Stimulated activated naive B cell treated with anti-CD40 and anti-IgM and Interleukin-4, amounts not matched to agents 10 μg/mL and 1 μg/mL and 100 μg/mL, for 72 hours (primary cell): ENCODE results near the gene FAM221B.

Experiments
- ATAC-seq, 2 donors: fragments of 150-1000 bp; cut with Tn5 transposase; replicated peaks; 2 replicates each; pipeline ENCODE4 v1.10.0; 2021; ENCODE audit warnings: moderate library complexity in 1 of 2
- DNase-seq: peaks from one replicate; pipeline ENCODE4 v3.0.0; 2021
- H3K27ac Mint-ChIP-seq: one replicate; pipeline ENCODE4 v1.8.0; 2022; ENCODE audit warnings: mild to moderate bottlenecking, mixed read lengths
- H3K27me3 Mint-ChIP-seq, 2 donors: one replicate each; pipeline ENCODE4 v1.8.0; 2022; ENCODE audit warnings: mixed read lengths in 2 of 2
- H3K36me3 Mint-ChIP-seq, 2 donors: one replicate each; pipeline ENCODE4 v1.8.0; 2022; ENCODE audit warnings: mixed read lengths in 2 of 2, mild to moderate bottlenecking in 1 of 2
- H3K4me1 Mint-ChIP-seq, 2 donors: one replicate each; pipeline ENCODE4 v1.8.0; 2022; ENCODE audit warnings: mixed read lengths in 2 of 2, mild to moderate bottlenecking in 1 of 2
- H3K4me3 Mint-ChIP-seq, 2 donors: one replicate each; pipeline ENCODE4 v1.8.0; 2022; ENCODE audit warnings: mild to moderate bottlenecking in 2 of 2, mixed read lengths in 2 of 2, moderate library complexity in 1 of 2
- H3K9me3 Mint-ChIP-seq, 2 donors: one replicate each; pipeline ENCODE4 v1.8.0; 2022; ENCODE audit warnings: mixed read lengths in 2 of 2, mild to moderate bottlenecking in 1 of 2

Gene FAM221B

GRCh38 chr9:35840881-35841644, 12.5 kb upstream of the FAM221B start:
- DNase-seq, result no peak
- Mint-ChIP-seq H3K4me3 (no peak overlapping the region), H3K27me3 (no peaks in the 10 kb centered on the region), H3K27ac (peak overlapping the region; percentile 60), H3K4me1 (peaks cover 46 to 65% of the 10 kb centered on the region in 2 donors), H3K9me3 (peaks cover 0 to 4% of the 10 kb centered on the region in 2 donors), H3K36me3 (peaks cover 5 to 15% of the 10 kb centered on the region in 2 donors)
- no peak for ATAC-seq

GRCh38 chr9:35839926-35840325, 11.4 kb upstream of the FAM221B start:
- DNase-seq, result no peak
- peak; percentile 22 to 34 for ATAC-seq

GRCh38 chr9:35836595-35836994, 8.1 kb upstream of the FAM221B start:
- Mint-ChIP-seq H3K27ac (no peak overlapping the region), H3K4me1 (peaks cover 44 to 59% of the 10 kb centered on the region in 2 donors)

More at GRCh38 chr9:35839926-35840325, 11.4 kb upstream of the FAM221B start:
- Mint-ChIP-seq H3K36me3 (peaks cover 5 to 11% of the 10 kb centered on the region in 2 donors), H3K27ac (peak overlapping the region; percentile 76), H3K4me3 (peak overlapping the region in 1 of 2 donors; percentile 2), H3K4me1 (peaks cover 42 to 62% of the 10 kb centered on the region in 2 donors), H3K9me3 (peaks cover 0 to 4% of the 10 kb centered on the region in 2 donors), H3K27me3 (no peaks in the 10 kb centered on the region)

GRCh38 chr9:35835766-35836165, 7.2 kb upstream of the FAM221B start:
- Mint-ChIP-seq H3K27me3 (no peaks in the 10 kb centered on the region), H3K9me3 (peaks cover 0 to 4% of the 10 kb centered on the region in 2 donors), H3K36me3 (peaks cover 5 to 7% of the 10 kb centered on the region in 2 donors), H3K4me1 (peaks cover 40 to 54% of the 10 kb centered on the region in 2 donors), H3K27ac (no peak overlapping the region), H3K4me3 (no peak overlapping the region)
- ATAC-seq (no peak), DNase-seq (no peak)

More at GRCh38 chr9:35836595-35836994, 8.1 kb upstream of the FAM221B start:
- H3K4me3 Mint-ChIP-seq, result no peak overlapping the region
- no peak for ATAC-seq
- H3K9me3 Mint-ChIP-seq, result peaks cover 0 to 4% of the 10 kb centered on the region in 2 donors
- H3K36me3 Mint-ChIP-seq, result peaks cover 5 to 7% of the 10 kb centered on the region in 2 donors
- DNase-seq, result no peak
- no peaks in the 10 kb centered on the region for H3K27me3 Mint-ChIP-seq

GRCh38 chr9:35835216-35835632, 6.7 kb upstream of the FAM221B start:
- peaks cover 34 to 53% of the 10 kb centered on the region in 2 donors for H3K4me1 Mint-ChIP-seq
- no peaks in the 10 kb centered on the region for H3K27me3 Mint-ChIP-seq
- DNase-seq (no peak), ATAC-seq (no peak)
- H3K27ac Mint-ChIP-seq, result no peak overlapping the region
- H3K36me3 Mint-ChIP-seq, result peaks cover 3 to 5% of the 10 kb centered on the region in 2 donors
- H3K9me3 Mint-ChIP-seq, result peaks cover 0 to 4% of the 10 kb centered on the region in 2 donors
- H3K4me3 Mint-ChIP-seq, result no peak overlapping the region

- Mint-ChIP-seq H3K36me3 (no peaks in the 10 kb centered on the region), H3K4me1 (peaks cover 36 to 53% of the 10 kb centered on the region in 2 donors), H3K9me3 (no peaks in the 10 kb centered on the region), H3K27ac (peak overlapping the region; percentile 49), H3K4me3 (peak overlapping the region in 1 of 2 donors; percentile 18), H3K27me3 (no peaks in the 10 kb centered on the region)
- no peak for ATAC-seq
- no peak for DNase-seq
Measured at GRCh38 chr9:35834260-35835215, 6.0 kb upstream of the FAM221B start.

- H3K36me3 Mint-ChIP-seq, result no peaks in the 10 kb centered on the region
- no peak overlapping the region for H3K4me3 Mint-ChIP-seq
- H3K4me1 Mint-ChIP-seq, result peaks cover 38 to 61% of the 10 kb centered on the region in 2 donors
- no peak overlapping the region for H3K27ac Mint-ChIP-seq
- DNase-seq (no peak), ATAC-seq (no peak)
- H3K27me3 Mint-ChIP-seq, result no peaks in the 10 kb centered on the region
- no peaks in the 10 kb centered on the region for H3K9me3 Mint-ChIP-seq
Measured at GRCh38 chr9:35832814-35833213, 4.3 kb upstream of the FAM221B start.

GRCh38 chr9:35831040-35831439, 2.5 kb upstream of the FAM221B start:
- Mint-ChIP-seq H3K4me1 (peaks cover 43 to 66% of the 10 kb centered on the region in 2 donors), H3K36me3 (no peaks in the 10 kb centered on the region), H3K27ac (no peak overlapping the region), H3K4me3 (no peak overlapping the region), H3K9me3 (no peaks in the 10 kb centered on the region), H3K27me3 (no peaks in the 10 kb centered on the region)
- ATAC-seq, result no peak
- DNase-seq, result no peak

GRCh38 chr9:35829764-35830096, 1.2 kb upstream of the FAM221B start:
- Mint-ChIP-seq H3K36me3 (no peaks in the 10 kb centered on the region), H3K4me3 (peak overlapping the region; percentile 83 to 94), H3K27ac (peak overlapping the region; percentile 93), H3K4me1 (peaks cover 41 to 63% of the 10 kb centered on the region in 2 donors), H3K9me3 (no peaks in the 10 kb centered on the region), H3K27me3 (no peaks in the 10 kb centered on the region)
- no peak for ATAC-seq
- DNase-seq, result no peak

GRCh38 chr9:35829084-35829763, 692 bp upstream of the FAM221B start, which contains the start of gene TMEM8B:
Gene TMEM8B, plus strand, starts transcription at chr9:35829228. Its CDS starts 220 bp downstream, at chr9:35829448.
- DNase-seq (peak; percentile 78), ATAC-seq (peak; percentile 83 to 88)
- no peaks in the 10 kb centered on the region for H3K27me3 Mint-ChIP-seq
- H3K9me3 Mint-ChIP-seq, result no peaks in the 10 kb centered on the region
- H3K27ac Mint-ChIP-seq, result peak within 1 kb of the TSS; percentile 93
- no peaks in the 10 kb centered on the region for H3K36me3 Mint-ChIP-seq
- H3K4me1 Mint-ChIP-seq, result peaks cover 36 to 58% of the 10 kb centered on the region in 2 donors
- peak within 1 kb of the TSS; percentile 90 to 97 for H3K4me3 Mint-ChIP-seq

GRCh38 chr9:35827486-35827885, 1.0 kb downstream of the FAM221B start:
- peaks cover 22 to 41% of the 10 kb centered on the region in 2 donors for H3K4me1 Mint-ChIP-seq
- no peaks in the 10 kb centered on the region for H3K27me3 Mint-ChIP-seq
- H3K27ac Mint-ChIP-seq, result no peak overlapping the region
- DNase-seq, result no peak
- H3K36me3 Mint-ChIP-seq, result no peaks in the 10 kb centered on the region
- no peaks in the 10 kb centered on the region for H3K9me3 Mint-ChIP-seq
- peak overlapping the region in 1 of 2 donors; percentile 90 for H3K4me3 Mint-ChIP-seq
- no peak for ATAC-seq

GRCh38 chr9:35826071-35826701, 2.3 kb downstream of the FAM221B start:
- ATAC-seq (peak; percentile 63), DNase-seq (no peak)
- Mint-ChIP-seq H3K9me3 (no peaks in the 10 kb centered on the region), H3K4me1 (peaks cover 21 to 40% of the 10 kb centered on the region in 2 donors), H3K27me3 (no peaks in the 10 kb centered on the region), H3K4me3 (peak overlapping the region; percentile 11 to 26), H3K27ac (no peak overlapping the region), H3K36me3 (no peaks in the 10 kb centered on the region)

GRCh38 chr9:35822926-35823325, 5.6 kb downstream of the FAM221B start:
- H3K36me3 Mint-ChIP-seq, result no peaks in the 10 kb centered on the region
- H3K4me3 Mint-ChIP-seq, result no peak overlapping the region
- no peaks in the 10 kb centered on the region for H3K9me3 Mint-ChIP-seq
- H3K27me3 Mint-ChIP-seq, result no peaks in the 10 kb centered on the region
- DNase-seq, result no peak
- H3K4me1 Mint-ChIP-seq, result peaks cover 10 to 13% of the 10 kb centered on the region in 2 donors
- ATAC-seq, result no peak
- H3K27ac Mint-ChIP-seq, result no peak overlapping the region
